ENCODE data around the gene GABRG3.

- no peak for TF ChIP-seq CTCF (IDR thresholded peaks at IDR 0.05)
- TF ChIP-seq POLR2A (IDR thresholded peaks at IDR 0.05), result no peak
Observed at GRCh38 chr15:27541581-27541980, 570.6 kb downstream of the GABRG3 start.
